Transverse colon (tissue), 4 donors: ENCODE data around the gene DMAC1. TPM values are rescaled to one million over a fixed set of nuclear protein-coding genes. Genes with fewer than 3 reads are reported as not detected.

Source experiments
- DNase-seq: peaks from one replicate; pipeline ENCODE4 v3.0.0-alpha.2; 2019
- H3K27ac ChIP-seq, 4 donors: fragments of 200-600 bp; sonication (generic); 2 replicates each; pipeline ENCODE4 v1.5.1; 2016 to 2018; ENCODE audit warnings: inconsistent platforms in 4 of 4
- H3K27me3 ChIP-seq: fragments of 200-600 bp; sonication (generic); 2 replicates; pipeline ENCODE4 v1.5.1; 2017; ENCODE audit warnings: inconsistent platforms
- H3K36me3 ChIP-seq, 4 donors: fragments of 200-600 bp; sonication (generic); 2 replicates each; pipeline ENCODE4 v1.5.1; 2017 to 2019; ENCODE audit warnings: inconsistent platforms in 4 of 4
- H3K4me1 ChIP-seq, 4 donors: fragments of 200-600 bp; sonication (generic); 2 replicates each; pipeline ENCODE4 v1.5.1; 2017 to 2020; ENCODE audit warnings: inconsistent platforms in 4 of 4
- H3K4me3 ChIP-seq, 4 donors: fragments of 200-600 bp; sonication (generic); 1 replicate in 1 of 4; 2 replicates in 3 of 4; pipeline versions ENCODE4 v1.5.1 to v1.6.1; 2017 to 2019; ENCODE audit warnings: inconsistent platforms in 4 of 4
- H3K9me3 ChIP-seq, 2 donors: fragments of 200-600 bp; sonication (generic); 2 replicates each; pipeline ENCODE4 v1.5.1; 2017 to 2019; ENCODE audit warnings: inconsistent platforms in 2 of 2
- CTCF ChIP-seq, 5 experiments: fragments of 200-600 bp in 3 of 5; fragments of 450-650 bp in 2 of 5; sonication (generic) in 3 of 5; IDR thresholded peaks; 1 replicate in 2 of 5; 2 replicates in 3 of 5; pipeline ENCODE4 v1.5.1; 2016 to 2017; ENCODE audit warnings: antibody characterized with exemption in 5 of 5, inconsistent platforms in 3 of 5, mild to moderate bottlenecking in 2 of 5, moderate library complexity in 1 of 5
- EP300 ChIP-seq: sonication (generic); formaldehyde crosslinking; IDR thresholded peaks from one replicate; pipeline ENCODE4 v1.6.1; 2017; ENCODE audit warnings: antibody characterized with exemption, low read depth
- POLR2A ChIP-seq: fragments of 450-650 bp; IDR thresholded peaks from one replicate; pipeline ENCODE4 v1.6.1; 2016; ENCODE audit warnings: antibody characterized with exemption, mild to moderate bottlenecking, moderate library complexity
- POLR2AphosphoS5 ChIP-seq, 3 donors: sonication (generic); formaldehyde crosslinking; IDR thresholded peaks; one replicate each; pipeline ENCODE4 v1.6.1; 2016; ENCODE audit warnings: antibody characterized with exemption in 3 of 3
- WGBS, 2 donors: methylation state at CpG; one replicate each; pipeline ENCODE4 v1.1.5; 2018; ENCODE audit warnings: low coverage in 1 of 2; 5-methylcytosine and 5-hydroxymethylcytosine counted together
- in situ Hi-C, 4 donors: fragments of 200-750 bp; cut with MboI; loops; one replicate each; pipeline versions ENCODE4 v1.15.0 to v1.15.1; 2017; ENCODE audit warnings: low sequenced_read_pairs in 3 of 4, low pct_ligation_motif_present in 1 of 4, low pct_unique_long_range_greater_than_20kb in 1 of 4
- intact Hi-C: fragments of 100-400 bp; cut with DNase I; formaldehyde crosslinking; loops from one replicate; pipeline ENCODE4 v1.15.1; 2023; ENCODE audit warnings: low total_unique reads
- total RNA-seq, 4 donors: library from RNA; depleted of rRNA; stranded (reverse); fragments of >200 nt; gene quantifications; one replicate each; pipeline ENCODE4 v1.1.0, GENCODE V29; 2016

The DMAC1 gene
- total RNA-seq, 4 donors from 2014 or later, result 6.0 to 19.4 (median 16.5) TPM

GRCh38 chr9:7784472-7784871 lies 15.1 kb downstream of the DMAC1 start:
- Histone ChIP-seq H3K4me1 (no peaks in the 10 kb centered on the region), H3K9me3 (no peaks in the 10 kb centered on the region), H3K27me3 (no peaks in the 10 kb centered on the region), H3K27ac (no peak overlapping the region), H3K4me3 (no peak overlapping the region), H3K36me3 (no peaks in the 10 kb centered on the region)
- intact Hi-C loops, result no loop called here
- in situ Hi-C loops, result loop anchor here in 1 of 4 donors (25.0 kb wide), 1 partner anchor 103 kb away; no protein-coding TSS in a partner anchor
- WGBS, 2 donors, result 67 to 95% methylated on average over 6 of the region's 6 CpGs
- no peak for DNase-seq
- TF ChIP-seq CTCF (IDR thresholded peaks at IDR 0.05) (no peak), EP300 (no peak), POLR2AphosphoS5 (IDR thresholded peaks at IDR 0.05) (no peak), POLR2A (no peak)

- DNase-seq, result no peak
- in situ Hi-C loops, result loop anchor here in 1 of 4 donors (25.0 kb wide), 1 partner anchor 104 kb away; no protein-coding TSS in a partner anchor
- intact Hi-C loops, result no loop called here
- Histone ChIP-seq H3K9me3 (no peaks in the 10 kb centered on the region), H3K27ac (no peak overlapping the region), H3K36me3 (no peaks in the 10 kb centered on the region), H3K4me1 (no peaks in the 10 kb centered on the region), H3K4me3 (no peak overlapping the region), H3K27me3 (no peaks in the 10 kb centered on the region)
- 89 to 91% methylated on average over 5 of the region's 5 CpGs for WGBS, 2 donors
- TF ChIP-seq POLR2A, result no peak
- TF ChIP-seq CTCF (IDR thresholded peaks at IDR 0.05), result no peak
- no peak for TF ChIP-seq POLR2AphosphoS5 (IDR thresholded peaks at IDR 0.05)
- TF ChIP-seq EP300, result no peak
Observed at GRCh38 chr9:7783635-7784063, 15.9 kb downstream of the DMAC1 start.

- H3K27me3 ChIP-seq, result no peaks in the 10 kb centered on the region
- WGBS, 2 donors, result 53 to 65% methylated on average over 2 to 3 of the region's 3 CpGs
- H3K36me3 ChIP-seq, result no peaks in the 10 kb centered on the region
- in situ Hi-C loops, result loop anchor here in 1 of 4 donors (25.0 kb wide), 1 partner anchor 105 kb away; no protein-coding TSS in a partner anchor
- no peaks in the 10 kb centered on the region for H3K9me3 ChIP-seq
- H3K27ac ChIP-seq, result no peak overlapping the region
- DNase-seq, result no peak
- intact Hi-C loops, result no loop called here
- H3K4me3 ChIP-seq, result no peak overlapping the region
- TF ChIP-seq POLR2AphosphoS5 (IDR thresholded peaks at IDR 0.05), result no peak
- TF ChIP-seq POLR2A, result no peak
- TF ChIP-seq EP300, result no peak
- no peak for TF ChIP-seq CTCF (IDR thresholded peaks at IDR 0.05)
- H3K4me1 ChIP-seq, result no peaks in the 10 kb centered on the region
Observed at GRCh38 chr9:7782400-7783120, 17.0 kb downstream of the DMAC1 start.

- in situ Hi-C loops (loop anchor here in 1 of 4 donors (25.0 kb wide), 1 partner anchor 107 kb away; no protein-coding TSS in a partner anchor), intact Hi-C loops (no loop called here)
- TF ChIP-seq CTCF (IDR thresholded peaks at IDR 0.05), result no peak
- TF ChIP-seq POLR2A, result no peak
- no peak for TF ChIP-seq POLR2AphosphoS5 (IDR thresholded peaks at IDR 0.05)
- TF ChIP-seq EP300, result no peak
- 54 to 71% methylated on average over 3 of the region's 3 CpGs for WGBS, 2 donors
- Histone ChIP-seq H3K27ac (no peak overlapping the region), H3K4me3 (no peak overlapping the region), H3K27me3 (no peaks in the 10 kb centered on the region), H3K36me3 (no peaks in the 10 kb centered on the region), H3K9me3 (no peaks in the 10 kb centered on the region), H3K4me1 (no peaks in the 10 kb centered on the region)
- DNase-seq, result no peak
Observed at GRCh38 chr9:7780261-7780988, 19.2 kb downstream of the DMAC1 start.
